Left ventricle myocardium inferior (tissue), 1 donor: ENCODE data around the gene NFAM1. TPM values are rescaled to one million over a fixed set of nuclear protein-coding genes. Genes with fewer than 3 reads are reported as not detected.

Experiments
- DNase-seq: peaks from one replicate; pipeline ENCODE4 v3.0.0-alpha.2; 2020
- H3K27ac ChIP-seq: fragments of 200-600 bp; replicated peaks from 2 replicates; pipeline ENCODE4 v1.8.0; 2021
- H3K27me3 ChIP-seq: fragments of 200-600 bp; 2 replicates; pipeline ENCODE4 v1.8.0; 2021; ENCODE audit warnings: low read depth
- H3K36me3 ChIP-seq: fragments of 200-600 bp; 2 replicates; pipeline ENCODE4 v1.8.0; 2021
- H3K4me1 ChIP-seq: fragments of 200-600 bp; 2 replicates; pipeline ENCODE4 v1.8.0; 2021
- H3K4me3 ChIP-seq: fragments of 200-600 bp; 2 replicates; pipeline ENCODE4 v1.8.0; 2021; ENCODE audit warnings: mild to moderate bottlenecking, moderate library complexity
- H3K9me3 ChIP-seq: fragments of 200-600 bp; replicated peaks from 2 replicates; pipeline ENCODE4 v1.8.0; 2021
- intact Hi-C: fragments of 100-400 bp; cut with micrococcal nuclease; formaldehyde crosslinking; loops from one replicate; pipeline ENCODE4 v1.11.0; 2022
- total RNA-seq: library from RNA; stranded (reverse); fragmentation: NEBNext Ultra II Directional; extraction: Animal tissue kit (Norgen Biotek cat#: 25700); gene quantifications from one replicate; pipeline ENCODE4 v1.2.1, GENCODE V29; 2021
- TF ChIP-seq, protein P1 (sequence below): fragments of 200-600 bp; IDR thresholded peaks from 2 replicates; pipeline ENCODE4 v1.8.0; 2021; ENCODE audit warnings: antibody characterized with exemption, mild to moderate bottlenecking, borderline replicate concordance
- donor health status: DM: no; HTN: yes; CAD: no; lungs with severe emphysema.

Gene NFAM1
- total RNA-seq, 1 donor from 2014 or later: 1.2 TPM

- H3K36me3 ChIP-seq: no peaks in the 10 kb centered on the region
- H3K4me3 ChIP-seq: peak overlapping the region; percentile 33
- H3K27ac ChIP-seq: peak overlapping the region; percentile 76
- H3K4me1 ChIP-seq: peaks cover 55% of the 10 kb centered on the region
- H3K9me3 ChIP-seq: no peaks in the 10 kb centered on the region
- peaks cover 49% of the 10 kb centered on the region for H3K27me3 ChIP-seq
- TF ChIP-seq, protein P1, sequence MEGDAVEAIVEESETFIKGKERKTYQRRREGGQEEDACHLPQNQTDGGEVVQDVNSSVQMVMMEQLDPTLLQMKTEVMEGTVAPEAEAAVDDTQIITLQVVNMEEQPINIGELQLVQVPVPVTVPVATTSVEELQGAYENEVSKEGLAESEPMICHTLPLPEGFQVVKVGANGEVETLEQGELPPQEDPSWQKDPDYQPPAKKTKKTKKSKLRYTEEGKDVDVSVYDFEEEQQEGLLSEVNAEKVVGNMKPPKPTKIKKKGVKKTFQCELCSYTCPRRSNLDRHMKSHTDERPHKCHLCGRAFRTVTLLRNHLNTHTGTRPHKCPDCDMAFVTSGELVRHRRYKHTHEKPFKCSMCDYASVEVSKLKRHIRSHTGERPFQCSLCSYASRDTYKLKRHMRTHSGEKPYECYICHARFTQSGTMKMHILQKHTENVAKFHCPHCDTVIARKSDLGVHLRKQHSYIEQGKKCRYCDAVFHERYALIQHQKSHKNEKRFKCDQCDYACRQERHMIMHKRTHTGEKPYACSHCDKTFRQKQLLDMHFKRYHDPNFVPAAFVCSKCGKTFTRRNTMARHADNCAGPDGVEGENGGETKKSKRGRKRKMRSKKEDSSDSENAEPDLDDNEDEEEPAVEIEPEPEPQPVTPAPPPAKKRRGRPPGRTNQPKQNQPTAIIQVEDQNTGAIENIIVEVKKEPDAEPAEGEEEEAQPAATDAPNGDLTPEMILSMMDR: no peak
- no peak for DNase-seq
- intact Hi-C loops: no loop called here
These were observed 66.1 kb downstream of the NFAM1 start for GRCh38 chr22:42365942-42366695.

DNA sequence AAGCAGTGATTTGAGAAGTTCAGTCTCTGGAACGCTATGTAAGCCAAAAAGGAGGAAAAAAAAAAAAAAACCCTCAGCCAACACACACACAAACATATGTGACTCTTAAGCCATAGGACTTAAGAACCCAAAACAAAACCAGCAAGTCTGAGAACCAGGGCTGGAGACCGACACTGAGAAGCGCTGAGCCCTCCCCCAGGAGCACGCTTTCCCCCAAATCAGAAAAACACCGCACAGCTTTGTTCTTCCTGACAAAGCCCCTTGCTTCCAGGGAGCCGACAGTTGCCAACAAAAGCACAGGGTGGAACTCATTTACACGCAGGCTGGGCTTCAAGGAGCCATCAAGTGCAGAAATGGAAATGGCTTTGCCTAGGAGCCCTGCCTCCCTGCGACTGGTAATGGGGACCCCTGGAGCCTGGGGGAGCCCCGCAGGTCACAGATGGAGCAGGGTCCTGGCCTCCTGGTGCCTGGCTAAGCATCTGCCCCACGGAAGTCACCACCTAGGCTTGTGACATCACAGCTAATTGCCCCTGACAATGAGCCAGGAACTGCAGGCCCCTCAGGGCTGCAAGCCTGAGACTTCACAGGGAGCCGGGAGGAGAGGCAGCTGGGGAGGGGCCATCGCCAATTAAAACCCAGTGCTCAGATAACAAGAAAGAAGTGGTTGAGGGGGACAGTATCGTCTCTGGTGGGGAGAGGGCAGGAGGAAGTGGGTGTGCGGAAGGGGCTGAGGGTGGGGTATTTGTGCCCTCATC is 66.9 kb downstream of the NFAM1 start:
- Histone ChIP-seq H3K4me3 (peak overlapping the region; percentile 33), H3K27ac (peak overlapping the region; percentile 76), H3K36me3 (no peaks in the 10 kb centered on the region), H3K9me3 (no peaks in the 10 kb centered on the region), H3K27me3 (peaks cover 49% of the 10 kb centered on the region), H3K4me1 (peaks cover 55% of the 10 kb centered on the region)
- TF ChIP-seq, protein P1: no peak
- no peak for DNase-seq
- intact Hi-C loops: no loop called here

DNA sequence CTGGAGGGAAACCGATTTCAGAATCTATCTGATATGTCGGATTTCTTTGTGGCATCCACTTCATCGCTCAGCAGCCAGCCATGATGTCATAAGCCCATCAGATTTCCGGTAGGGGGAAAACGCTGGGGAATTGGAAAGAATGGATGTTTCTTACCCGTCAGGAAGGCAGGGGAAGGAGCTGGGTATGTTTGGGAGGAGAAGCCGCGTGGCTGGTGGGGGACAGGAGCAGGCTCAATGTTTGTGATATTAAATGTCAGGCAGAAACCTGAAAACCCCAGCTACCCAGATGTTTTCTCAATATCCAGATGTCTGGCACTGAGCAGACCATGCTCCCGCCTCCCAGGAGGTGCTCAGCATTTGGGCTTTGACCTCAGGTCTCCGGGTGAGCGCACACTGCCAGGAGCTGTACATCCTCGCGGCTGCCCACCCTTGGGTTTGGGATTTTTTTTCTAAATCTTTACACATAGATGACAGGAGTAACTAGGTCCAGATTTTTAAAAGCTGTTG is 67.5 kb downstream of the NFAM1 start:
- Histone ChIP-seq H3K36me3 (no peaks in the 10 kb centered on the region), H3K27ac (peak overlapping the region; percentile 76), H3K27me3 (peaks cover 49% of the 10 kb centered on the region), H3K4me3 (peak overlapping the region; percentile 33), H3K9me3 (no peaks in the 10 kb centered on the region), H3K4me1 (peaks cover 52% of the 10 kb centered on the region)
- DNase-seq: peak; percentile 27
- intact Hi-C loops: no loop called here
- TF ChIP-seq, protein P1: no peak

- peak overlapping the region; percentile 76 for H3K27ac ChIP-seq
- no peaks in the 10 kb centered on the region for H3K36me3 ChIP-seq
- no peak for DNase-seq
- H3K4me1 ChIP-seq: peaks cover 46% of the 10 kb centered on the region
- H3K9me3 ChIP-seq: no peaks in the 10 kb centered on the region
- H3K4me3 ChIP-seq: no peak overlapping the region
- intact Hi-C loops: no loop called here
- TF ChIP-seq, protein P1: no peak
- peaks cover 48% of the 10 kb centered on the region for H3K27me3 ChIP-seq
These were observed 68.3 kb downstream of the NFAM1 start for GRCh38 chr22:42363892-42364291.

DNA sequence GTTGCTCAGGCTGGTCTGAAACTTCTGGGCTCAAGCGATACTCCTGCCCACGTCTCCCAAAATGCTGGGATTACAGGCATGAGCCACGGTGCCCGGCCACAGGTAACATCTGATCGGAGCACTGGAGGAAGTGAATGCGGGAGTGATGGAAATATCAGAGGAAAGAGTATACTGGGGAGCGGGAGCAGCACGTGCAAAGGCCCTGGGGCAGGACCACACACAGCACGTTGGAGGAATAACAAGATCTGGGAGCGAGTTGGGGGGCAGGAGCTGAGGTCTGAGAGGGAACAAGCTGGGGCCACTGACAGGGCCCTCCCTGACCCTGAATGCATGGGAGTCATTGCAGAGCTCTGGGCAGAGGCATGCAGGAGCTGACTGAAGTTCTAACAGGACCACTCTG is 70.7 kb downstream of the NFAM1 start:
- intact Hi-C loops: no loop called here
- no peak for DNase-seq
- Histone ChIP-seq H3K27me3 (peaks cover 25% of the 10 kb centered on the region), H3K4me3 (no peak overlapping the region), H3K9me3 (no peaks in the 10 kb centered on the region), H3K4me1 (peaks cover 30% of the 10 kb centered on the region), H3K36me3 (no peaks in the 10 kb centered on the region), H3K27ac (no peak overlapping the region)
- TF ChIP-seq, protein P1: no peak
